Pancreas (tissue), 10 donors: ENCODE data around the gene ATP9B. TPM values are rescaled to one million over a fixed set of nuclear protein-coding genes. Genes with fewer than 3 reads are reported as not detected.
A peak's percentile ranks its signal among the peaks of the same experiment; 100 is the strongest.

Source experiments
- ATAC-seq, 4 donors: fragments of 200-7000 bp; cut with Tn5 transposase; one replicate each; pipeline versions ENCODE4 v1.8.0 to v1.9.1; 2020; ENCODE audit warnings: mild to moderate bottlenecking in 4 of 4, moderate library complexity in 4 of 4
- DNase-seq, 6 donors: peaks; one replicate each; pipeline ENCODE4 v3.0.0-alpha.2; 2020
- FAIRE-seq: peaks from 2 replicates; lab custom pipeline; 2012; peaks lifted over from hg19 to GRCh38; lab: Jason Lieb, UNC
- H3K27ac ChIP-seq, 4 donors: fragments of 200-600 bp; sonication (generic); 1 replicate in 3 of 4; 2 replicates in 1 of 4; pipeline versions ENCODE4 v1.5.0 to v1.8.0; 2020
- H3K27me3 ChIP-seq, 4 donors: fragments of 200-600 bp; one replicate each; pipeline ENCODE4 v1.8.0; 2021
- H3K36me3 ChIP-seq, 3 donors: fragments of 200-600 bp; sonication (generic) in 1 of 3; one replicate each; pipeline versions ENCODE4 v1.5.0 to v1.8.0; 2020 to 2021
- H3K4me1 ChIP-seq, 3 donors: fragments of 200-600 bp; one replicate each; pipeline ENCODE4 v1.8.0; 2021
- H3K4me3 ChIP-seq, 4 donors: fragments of 200-600 bp; sonication (generic) in 2 of 4; one replicate each; pipeline versions ENCODE4 v1.5.0 to v1.8.0; 2020 to 2021
- H3K9me3 ChIP-seq, 4 donors: fragments of 200-600 bp; one replicate each; pipeline ENCODE4 v1.8.0; 2021
- CTCF ChIP-seq, 4 donors: fragments of 200-600 bp; sonication (generic) in 3 of 4; IDR thresholded peaks; one replicate each; pipeline versions ENCODE4 v1.5.0 to v1.8.0; 2021; ENCODE audit warnings: antibody characterized with exemption in 4 of 4
- WGBS, 2 donors: extraction: QIAGEN DNeasy Blood & Tissue Kit; methylation state at CpG; one replicate each; pipeline ENCODE4 v1.1.7; 2013; 5-methylcytosine and 5-hydroxymethylcytosine counted together
- intact Hi-C, 3 donors: fragments of 100-400 bp; cut with DNase I; formaldehyde crosslinking; loops; one replicate each; pipeline versions ENCODE4 v1.11.1 to v1.14.2; 2022
- polyA plus RNA-seq, 2 donors: library from polyadenylated mRNA; stranded (reverse); fragments of 200-250 nt; gene quantifications; one replicate each; pipeline ENCODE4 v1.2.3, GENCODE V29; 2013
- total RNA-seq, 6 donors: library from RNA; stranded (reverse); fragmentation: NEBNext Ultra II Directional in 4 of 6; extraction: Animal tissue kit (Norgen Biotek cat#: 25700) in 4 of 6; gene quantifications; one replicate each; pipeline versions ENCODE4 v1.2.1 to v1.2.4, GENCODE V29; 2021 to 2023
- donor health status: healthy with polysubstance abuse.
- donor health status: DM: no; HTN: no; CAD: no; lungs with moderate emphysema.
- donor health status: DM: no; HTN: no; CAD: no.
- donor health status: control.
- donor health status: control.
- donor health status: Bipolar disorder and iron deficiency.
- donor health status: DM: yes; HTN: yes; CAD: no.
- donor health status: DM: no; HTN: no; CAD: no.
- donor health status: DM: no; HTN: no; CAD: no.
- donor health status: DM: yes; HTN: yes; CAD: no.

Gene ATP9B
- total and polyA plus RNA-seq, 8 donors, result 10.2 to 19.0 (median 15.5) TPM

GRCh38 chr18:79424880-79425568 is 355.8 kb downstream of the ATP9B start:
- DNase-seq (peak in 1 of 6 donors; percentile 20), ATAC-seq (no peak), FAIRE-seq (no peak)
- no peak overlapping the region for H3K27ac ChIP-seq
- intact Hi-C loops, result no loop called here
- H3K4me1 ChIP-seq, result no peaks in the 10 kb centered on the region
- no peaks in the 10 kb centered on the region for H3K9me3 ChIP-seq
- H3K36me3 ChIP-seq, result no peaks in the 10 kb centered on the region
- no peak overlapping the region for H3K4me3 ChIP-seq
- 91 to 92% methylated on average over 19 of the region's 19 CpGs for WGBS, 2 donors
- no peak for TF ChIP-seq CTCF (IDR thresholded peaks at IDR 0.05)
- no peaks in the 10 kb centered on the region for H3K27me3 ChIP-seq

GRCh38 chr18:79425569-79425886 is 356.3 kb downstream of the ATP9B start:
- no peak for FAIRE-seq
- WGBS, 2 donors, result 85 to 89% methylated on average over 12 of the region's 12 CpGs
- Histone ChIP-seq H3K27me3 (no peaks in the 10 kb centered on the region), H3K36me3 (no peaks in the 10 kb centered on the region), H3K9me3 (no peaks in the 10 kb centered on the region), H3K4me1 (no peaks in the 10 kb centered on the region), H3K4me3 (no peak overlapping the region), H3K27ac (no peak overlapping the region)
- intact Hi-C loops, result no loop called here
- TF ChIP-seq CTCF (IDR thresholded peaks at IDR 0.05), result no peak
- peak in 1 of 6 donors; percentile 29 for DNase-seq
- ATAC-seq, result no peak

- peak in 1 of 6 donors; percentile 67 for DNase-seq
- FAIRE-seq, result no peak
Observed at GRCh38 chr18:79426376-79427300, 357.4 kb downstream of the ATP9B start.

GRCh38 chr18:79427368-79428225 is 358.4 kb downstream of the ATP9B start:
- Histone ChIP-seq H3K9me3 (no peaks in the 10 kb centered on the region), H3K27me3 (no peaks in the 10 kb centered on the region), H3K4me3 (no peak overlapping the region), H3K36me3 (no peaks in the 10 kb centered on the region), H3K4me1 (no peaks in the 10 kb centered on the region), H3K27ac (no peak overlapping the region)
- intact Hi-C loops, result no loop called here
- 84 to 90% methylated on average over 29 of the region's 29 CpGs for WGBS, 2 donors
- TF ChIP-seq CTCF (IDR thresholded peaks at IDR 0.05), result no peak
- DNase-seq (peak in 1 of 6 donors; percentile 52), ATAC-seq (no peak), FAIRE-seq (no peak)

More at GRCh38 chr18:79426376-79427300, 357.4 kb downstream of the ATP9B start:
- ATAC-seq, result no peak
- 85 to 91% methylated on average over 37 of the region's 37 CpGs for WGBS, 2 donors
- TF ChIP-seq CTCF (IDR thresholded peaks at IDR 0.05), result no peak
- Histone ChIP-seq H3K4me1 (no peaks in the 10 kb centered on the region), H3K4me3 (no peak overlapping the region), H3K9me3 (no peaks in the 10 kb centered on the region), H3K27ac (no peak overlapping the region), H3K27me3 (no peaks in the 10 kb centered on the region), H3K36me3 (no peaks in the 10 kb centered on the region)
- intact Hi-C loops, result no loop called here

Other genes with a start within 250 kb of the ATP9B start
- gene SALL3, start 89.6 kb upstream of the ATP9B start, total RNA-seq, result under 1 TPM in 1 of 6 donors, not detected in 5; 0.03 TPM
- gene SALL3, start 89.6 kb upstream of the ATP9B start, polyA plus RNA-seq, result not detected